Peyer's patch (tissue), 4 donors: Measurements from ENCODE around the gene SCARB1.

ENCODE experiments used
- POLR2A ChIP-seq, 2 donors: fragments of 450-650 bp; IDR thresholded peaks; one replicate each; pipeline ENCODE4 v1.5.1; 2017; ENCODE audit warnings: antibody characterized with exemption in 2 of 2, mild to moderate bottlenecking in 2 of 2, moderate library complexity in 2 of 2
- TF ChIP-seq, protein P1 (sequence below), 6 experiments: fragments of 450-650 bp in 4 of 6; fragments of 200-600 bp in 2 of 6; sonication (generic) in 1 of 6; IDR thresholded peaks; one replicate each; pipeline ENCODE4 v1.5.1; 2017 to 2019; ENCODE audit warnings: antibody characterized with exemption in 6 of 6, mild to moderate bottlenecking in 3 of 6, moderate library complexity in 1 of 6

GRCh38 chr12:124852911-124853427 is 10.7 kb downstream of the SCARB1 start:
- TF ChIP-seq, protein P1, sequence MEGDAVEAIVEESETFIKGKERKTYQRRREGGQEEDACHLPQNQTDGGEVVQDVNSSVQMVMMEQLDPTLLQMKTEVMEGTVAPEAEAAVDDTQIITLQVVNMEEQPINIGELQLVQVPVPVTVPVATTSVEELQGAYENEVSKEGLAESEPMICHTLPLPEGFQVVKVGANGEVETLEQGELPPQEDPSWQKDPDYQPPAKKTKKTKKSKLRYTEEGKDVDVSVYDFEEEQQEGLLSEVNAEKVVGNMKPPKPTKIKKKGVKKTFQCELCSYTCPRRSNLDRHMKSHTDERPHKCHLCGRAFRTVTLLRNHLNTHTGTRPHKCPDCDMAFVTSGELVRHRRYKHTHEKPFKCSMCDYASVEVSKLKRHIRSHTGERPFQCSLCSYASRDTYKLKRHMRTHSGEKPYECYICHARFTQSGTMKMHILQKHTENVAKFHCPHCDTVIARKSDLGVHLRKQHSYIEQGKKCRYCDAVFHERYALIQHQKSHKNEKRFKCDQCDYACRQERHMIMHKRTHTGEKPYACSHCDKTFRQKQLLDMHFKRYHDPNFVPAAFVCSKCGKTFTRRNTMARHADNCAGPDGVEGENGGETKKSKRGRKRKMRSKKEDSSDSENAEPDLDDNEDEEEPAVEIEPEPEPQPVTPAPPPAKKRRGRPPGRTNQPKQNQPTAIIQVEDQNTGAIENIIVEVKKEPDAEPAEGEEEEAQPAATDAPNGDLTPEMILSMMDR (IDR thresholded peaks at IDR 0.05): no peak
- TF ChIP-seq POLR2A (IDR thresholded peaks at IDR 0.05): no peak
